ENCODE measurements around the gene NMNAT2. TPM values are rescaled to one million over a fixed set of nuclear protein-coding genes. Genes with fewer than 3 reads are reported as not detected.
"Not testable (repeated sequence)": the region's sequence is repeated elsewhere in the genome, so short reads cannot be mapped to it uniquely, and the experiment has no call there.

Gene NMNAT2
- polyA plus RNA-seq, 3 donors, result 2.8 to 4.7 (median 4.6) TPM

DNA sequence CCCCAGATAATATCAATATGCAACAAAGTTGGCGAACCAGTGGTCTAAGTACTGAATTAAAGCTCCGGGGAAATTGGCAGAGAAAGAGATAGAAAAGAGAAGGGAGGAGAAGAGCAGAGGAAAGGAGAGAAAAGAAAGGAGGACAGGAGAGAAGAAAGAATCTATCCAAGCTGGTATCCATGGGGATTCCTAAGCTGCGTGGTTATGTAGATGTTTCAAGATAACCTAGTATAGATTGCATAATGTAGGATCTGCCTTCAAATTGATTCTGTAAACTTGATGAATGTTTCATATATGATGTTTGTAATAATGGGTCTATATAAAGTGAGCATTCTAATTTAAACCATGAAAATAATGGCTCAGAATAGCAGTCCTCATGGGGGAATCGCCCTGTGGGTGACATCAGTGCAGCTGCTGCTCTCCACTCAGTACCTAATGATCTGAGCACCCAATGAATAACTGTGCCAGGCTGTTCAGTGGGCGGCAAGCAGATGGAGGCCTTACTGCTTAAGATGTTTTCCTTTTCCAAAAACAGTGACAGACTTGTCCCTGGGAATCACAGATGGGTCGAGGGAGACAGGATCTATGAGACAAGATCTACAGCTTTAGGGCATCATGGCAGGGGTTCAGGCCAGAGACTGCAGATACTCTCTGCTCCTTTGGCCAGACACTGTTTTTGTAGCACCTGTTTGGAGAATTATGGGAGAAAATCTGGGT is 154.1 kb downstream of the NMNAT2 start:
- no peak for DNase-seq

DNA sequence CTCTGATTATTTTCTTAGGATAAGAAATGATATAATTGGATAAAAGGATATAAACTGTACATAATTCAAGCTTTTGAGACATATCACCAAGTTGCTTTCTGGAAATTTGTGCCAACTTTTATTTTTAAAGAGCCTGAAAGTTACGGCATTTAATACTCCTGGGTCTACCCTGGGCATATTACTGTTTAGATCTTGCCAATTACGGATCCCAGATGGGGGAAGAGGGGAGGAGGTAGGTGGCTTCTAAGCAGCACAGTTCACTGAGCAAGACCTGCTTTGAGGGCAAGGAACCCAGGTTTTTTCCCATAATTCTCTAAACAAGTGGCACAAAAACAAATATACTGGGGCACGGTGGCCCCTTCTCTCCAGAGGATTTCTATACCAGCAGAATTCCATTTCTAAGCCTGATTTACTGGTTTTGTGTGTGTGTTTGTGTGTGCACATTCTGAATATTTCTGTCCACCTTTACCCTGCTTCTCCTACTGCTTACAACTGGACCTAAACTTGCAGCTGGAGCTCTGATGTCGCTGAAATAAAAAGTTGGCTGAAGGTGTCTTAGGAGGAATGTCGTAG is 155.5 kb downstream of the NMNAT2 start:
- DNase-seq, result no peak

DNA sequence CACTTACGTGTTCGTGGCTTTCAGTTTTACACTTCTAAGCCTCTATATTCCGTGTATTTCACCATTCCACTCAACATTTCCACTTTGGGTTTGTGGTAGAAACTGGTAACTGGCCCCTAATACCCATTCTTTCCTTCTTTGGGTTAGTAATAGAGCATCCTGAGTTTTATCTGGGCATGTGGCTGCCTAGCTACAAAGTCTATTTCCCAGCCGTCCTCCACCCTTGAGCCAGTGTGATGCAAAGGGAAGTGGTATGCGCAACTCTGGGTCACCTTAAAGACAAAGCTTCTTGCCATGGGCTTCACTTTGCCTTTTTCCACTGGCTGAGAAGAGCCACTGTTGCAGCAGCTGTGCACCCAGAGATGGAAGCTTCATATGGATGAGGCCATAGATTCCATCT is 158.3 kb downstream of the NMNAT2 start:
- no peak for DNase-seq

DNA sequence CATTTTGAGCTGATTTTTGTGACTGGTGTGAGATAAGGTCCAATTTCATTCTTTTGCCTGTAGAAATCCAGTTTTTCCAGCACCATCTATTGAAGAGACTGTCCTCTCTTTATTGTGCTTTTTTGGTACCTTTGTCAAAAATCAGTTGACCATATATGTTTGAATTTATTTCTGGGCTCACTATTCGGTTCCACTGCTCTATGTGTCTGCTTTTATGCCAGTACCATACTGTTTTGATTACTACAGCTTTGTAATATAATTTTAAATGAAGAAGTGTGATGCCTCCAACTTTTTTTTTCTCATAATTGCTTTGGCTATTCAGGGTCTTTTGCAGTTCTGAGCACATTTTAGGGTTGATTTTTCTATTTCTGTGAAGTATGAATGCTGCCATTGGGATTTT is 163.1 kb downstream of the NMNAT2 start:
- no peak for DNase-seq

DNA sequence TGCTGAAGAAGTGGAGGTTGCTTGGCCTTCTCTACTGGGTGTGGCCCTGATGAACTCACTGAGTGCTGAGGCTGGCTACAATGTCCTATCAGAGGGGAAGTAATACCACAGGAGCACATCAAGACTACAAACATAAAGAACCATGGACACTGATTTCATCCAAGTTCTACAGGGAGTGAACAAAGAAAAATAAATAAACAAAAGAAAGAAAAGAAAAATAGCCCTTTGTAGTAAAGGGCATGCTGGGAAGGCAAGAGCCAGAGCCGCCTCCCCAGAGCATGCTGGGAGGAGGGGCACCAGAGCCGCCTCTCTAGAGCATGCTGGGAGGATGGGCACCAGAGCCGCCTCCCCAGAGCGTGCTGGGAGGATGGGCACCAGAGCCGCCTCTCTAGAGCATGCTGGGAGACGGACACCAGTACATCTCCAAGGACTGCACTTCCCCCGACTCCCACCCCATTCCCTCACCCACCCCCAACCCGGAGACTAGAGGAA is 166.2 kb downstream of the NMNAT2 start:
- no peak for DNase-seq

DNA sequence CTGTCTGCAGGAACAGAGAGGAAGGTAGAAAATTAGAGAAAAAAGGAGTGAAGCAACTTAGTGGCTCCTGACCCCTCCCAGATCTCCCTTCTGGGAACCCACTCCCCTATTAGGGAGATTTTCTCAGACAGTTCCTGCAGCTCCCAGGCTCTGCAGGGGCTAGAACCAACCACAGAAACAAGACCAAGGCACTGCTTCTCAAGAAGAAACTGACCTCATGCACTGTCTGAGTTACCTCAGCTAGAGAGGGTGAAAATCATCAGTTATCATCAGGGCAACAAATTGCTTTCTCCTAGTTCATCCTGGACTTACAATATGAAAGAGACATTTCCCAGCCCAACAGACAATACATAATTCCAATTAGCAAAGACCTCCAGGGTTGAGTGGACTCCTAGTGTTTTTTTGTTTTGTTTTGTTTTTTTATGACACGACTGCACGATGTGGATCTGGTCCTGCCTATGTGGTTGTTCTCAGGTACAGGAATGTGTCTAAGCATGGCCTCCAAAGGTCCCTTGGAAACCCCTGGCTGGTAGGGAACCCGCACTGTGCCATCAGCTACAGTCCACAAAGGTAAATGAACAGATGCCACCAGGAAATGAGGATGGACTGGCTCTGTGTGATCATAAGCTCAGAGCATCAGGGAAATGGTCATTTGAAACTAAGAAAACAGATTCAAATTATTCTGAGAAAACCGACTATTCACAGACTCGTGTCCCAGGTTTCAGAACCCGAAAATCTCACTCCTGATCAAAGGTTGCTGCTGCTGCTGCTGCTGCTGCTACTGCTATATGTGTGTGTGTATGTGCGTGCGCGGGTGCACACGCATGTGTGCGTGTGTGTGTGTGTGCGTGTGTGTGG is 166.8 kb downstream of the NMNAT2 start:
- no peak for DNase-seq

DNA sequence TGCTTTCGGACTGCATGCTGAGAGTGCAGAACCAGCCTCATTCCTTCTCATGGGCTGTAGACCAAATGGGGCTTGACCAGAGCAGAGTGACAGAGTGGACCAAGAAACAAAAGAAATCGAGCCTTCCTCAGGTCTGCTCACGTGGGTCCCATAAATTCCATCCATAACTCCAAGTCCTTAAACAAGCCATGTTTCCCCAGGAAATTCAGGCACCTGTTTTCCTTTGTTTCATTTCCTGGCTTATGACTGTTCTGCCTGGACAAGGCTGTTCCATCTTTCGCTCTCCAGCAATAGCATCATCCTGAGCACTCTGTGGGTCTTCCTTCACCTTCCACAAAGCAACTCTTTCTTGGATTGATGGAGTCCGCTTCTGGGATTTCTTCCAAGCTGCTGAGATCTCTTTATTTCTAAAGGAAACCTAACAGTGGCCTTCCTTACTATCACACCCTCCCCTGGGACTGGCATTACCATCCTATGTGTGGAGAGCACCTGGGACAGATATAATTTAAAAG is 168.2 kb downstream of the NMNAT2 start:
- DNase-seq, result no peak

DNA sequence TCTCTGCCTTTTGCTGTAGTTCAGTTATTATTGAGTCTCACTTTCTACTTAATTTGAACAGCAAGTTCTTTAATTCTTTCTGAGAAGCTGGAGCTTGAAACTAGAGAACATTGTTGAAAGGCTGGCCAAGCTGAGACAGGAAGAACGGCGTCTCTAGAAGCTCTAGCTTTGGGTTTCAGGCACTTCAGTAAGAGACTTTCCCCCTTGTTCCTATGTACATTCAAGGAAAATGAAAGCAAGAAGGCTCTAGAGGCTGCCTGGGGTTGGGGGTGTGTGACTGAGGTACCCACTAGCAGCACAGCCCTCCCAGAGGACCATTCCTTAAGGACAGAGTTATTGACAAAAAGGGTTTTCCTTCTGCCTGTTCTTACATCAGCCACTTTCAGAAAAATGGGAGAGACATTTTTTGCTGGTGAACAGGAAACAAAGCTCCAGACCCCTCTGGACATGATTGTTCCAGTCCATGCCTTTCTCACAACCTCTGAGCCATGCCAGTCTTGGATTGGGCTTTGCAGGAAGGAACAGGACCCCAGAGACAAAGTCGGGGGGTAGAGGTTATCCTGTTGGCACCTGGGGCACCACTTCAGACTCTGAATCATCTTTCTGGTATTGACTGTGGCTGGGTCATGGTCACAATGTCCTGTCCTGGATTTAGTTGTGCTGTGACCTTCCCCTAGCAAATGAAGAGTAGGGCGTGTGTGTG is 169.0 kb downstream of the NMNAT2 start:
- DNase-seq, result no peak

DNA sequence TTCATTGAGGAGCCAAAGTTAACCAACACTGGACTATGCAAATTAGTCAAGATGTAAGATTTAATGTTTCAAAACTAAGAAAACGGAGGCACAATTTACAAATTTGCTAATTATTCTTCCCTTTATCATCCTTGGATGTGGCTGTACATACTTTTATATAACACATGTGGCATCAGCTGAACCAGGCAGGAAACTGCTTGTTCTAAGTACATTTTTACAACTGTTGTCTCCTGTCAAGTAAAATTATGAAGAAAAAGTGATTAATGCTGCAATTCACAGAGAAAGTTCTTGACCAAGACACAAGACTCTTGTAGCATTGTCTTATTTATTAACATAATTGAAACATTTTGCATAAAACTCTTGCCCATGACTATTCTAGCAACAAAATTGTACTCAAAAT is 170.2 kb downstream of the NMNAT2 start:
- DNase-seq, result no peak

DNA sequence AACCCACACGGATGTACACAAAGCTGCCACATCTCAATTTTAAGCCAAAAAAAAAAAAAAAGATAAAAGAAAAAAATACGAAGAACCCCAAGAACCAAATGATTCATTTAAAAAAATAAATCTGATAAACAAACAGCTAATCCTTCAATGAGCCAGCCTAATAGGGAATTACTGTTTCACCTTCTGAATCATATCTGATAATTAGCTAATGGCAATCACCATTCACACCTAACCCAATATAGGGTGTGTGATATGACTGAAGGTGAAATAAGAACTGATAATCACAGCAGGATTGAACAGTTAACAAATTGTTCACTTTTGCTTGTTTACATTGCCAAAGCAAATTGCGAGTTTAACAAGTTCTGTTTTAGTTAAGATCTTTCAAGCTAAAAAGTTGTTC is 170.7 kb downstream of the NMNAT2 start:
- DNase-seq, result no peak

DNA sequence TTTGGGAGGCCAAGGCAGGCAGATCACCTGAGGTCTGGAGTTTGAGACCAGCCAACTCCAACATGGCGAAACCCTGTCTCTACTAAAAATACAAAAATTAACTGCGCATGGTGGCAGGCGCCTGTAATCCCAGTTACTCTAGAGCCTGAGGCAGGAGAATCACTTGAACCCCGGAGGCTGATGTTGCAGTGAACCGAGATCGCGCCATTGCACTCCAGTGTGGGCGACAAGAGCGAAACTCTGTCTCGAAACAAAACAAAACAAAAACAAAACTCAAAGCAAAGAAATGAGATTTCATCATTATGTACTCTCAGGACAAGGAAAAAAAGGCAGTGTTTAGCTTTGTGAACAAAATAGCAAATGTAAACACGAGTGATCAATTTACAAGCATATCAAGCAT is 171.1 kb downstream of the NMNAT2 start:
- DNase-seq, result no peak

DNA sequence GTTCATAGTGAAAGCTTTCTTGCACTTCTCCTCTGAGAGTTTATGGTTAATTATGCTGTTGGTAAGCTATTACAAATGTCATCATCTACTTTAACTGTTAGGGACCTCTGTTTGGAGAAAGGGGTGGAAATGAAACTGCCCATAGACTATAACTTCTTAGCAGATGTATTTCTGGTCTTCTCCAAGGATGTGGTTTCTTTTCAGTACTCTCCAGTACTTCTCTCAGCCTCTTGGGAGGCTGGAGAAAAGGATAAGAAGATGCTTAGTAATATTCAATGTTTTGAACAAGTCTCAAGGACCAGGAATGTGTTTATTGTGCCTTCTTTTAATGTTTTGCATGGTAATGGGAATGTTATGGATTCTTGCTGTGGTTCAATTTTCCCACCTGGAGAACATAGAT is 171.7 kb downstream of the NMNAT2 start:
- DNase-seq, result no peak

DNA sequence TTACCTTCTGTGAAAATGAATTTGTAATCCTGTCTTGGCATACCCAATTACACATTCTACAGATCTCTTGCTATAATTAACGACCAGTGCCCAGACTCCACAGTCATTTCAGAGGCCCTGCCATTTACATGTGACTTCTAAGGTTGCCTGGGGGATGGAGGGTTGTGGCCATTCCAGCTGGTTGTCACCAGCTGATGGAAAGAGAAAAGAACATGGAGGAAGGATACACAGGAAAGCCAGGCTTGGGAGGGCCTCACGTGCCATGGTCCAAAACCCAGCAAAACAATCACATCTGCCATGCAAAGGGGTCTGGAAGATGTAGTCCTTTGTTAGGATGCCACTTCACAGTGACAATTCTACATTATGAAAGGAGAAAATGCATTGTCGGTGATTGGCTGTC is 172.8 kb downstream of the NMNAT2 start:
- DNase-seq, result no peak

DNA sequence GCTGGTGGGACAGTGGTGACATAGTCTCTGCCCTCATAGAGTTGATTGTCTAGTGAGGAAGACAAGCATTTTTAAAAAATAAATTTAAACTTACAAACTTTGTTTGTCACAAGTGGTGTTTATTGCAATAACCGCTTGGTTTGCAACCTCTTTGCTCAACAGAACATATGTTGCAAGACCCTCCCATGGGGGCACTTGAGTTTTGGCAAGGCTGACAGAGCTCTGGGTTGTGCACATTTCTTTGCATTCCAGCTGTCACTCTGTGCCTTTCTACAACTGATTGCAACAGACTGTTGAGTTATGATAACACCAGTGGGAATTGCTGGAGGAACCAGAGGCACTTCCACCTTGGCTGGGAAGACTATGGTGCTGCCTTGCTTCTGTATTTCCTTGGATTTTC is 173.7 kb downstream of the NMNAT2 start:
- no peak for DNase-seq

DNA sequence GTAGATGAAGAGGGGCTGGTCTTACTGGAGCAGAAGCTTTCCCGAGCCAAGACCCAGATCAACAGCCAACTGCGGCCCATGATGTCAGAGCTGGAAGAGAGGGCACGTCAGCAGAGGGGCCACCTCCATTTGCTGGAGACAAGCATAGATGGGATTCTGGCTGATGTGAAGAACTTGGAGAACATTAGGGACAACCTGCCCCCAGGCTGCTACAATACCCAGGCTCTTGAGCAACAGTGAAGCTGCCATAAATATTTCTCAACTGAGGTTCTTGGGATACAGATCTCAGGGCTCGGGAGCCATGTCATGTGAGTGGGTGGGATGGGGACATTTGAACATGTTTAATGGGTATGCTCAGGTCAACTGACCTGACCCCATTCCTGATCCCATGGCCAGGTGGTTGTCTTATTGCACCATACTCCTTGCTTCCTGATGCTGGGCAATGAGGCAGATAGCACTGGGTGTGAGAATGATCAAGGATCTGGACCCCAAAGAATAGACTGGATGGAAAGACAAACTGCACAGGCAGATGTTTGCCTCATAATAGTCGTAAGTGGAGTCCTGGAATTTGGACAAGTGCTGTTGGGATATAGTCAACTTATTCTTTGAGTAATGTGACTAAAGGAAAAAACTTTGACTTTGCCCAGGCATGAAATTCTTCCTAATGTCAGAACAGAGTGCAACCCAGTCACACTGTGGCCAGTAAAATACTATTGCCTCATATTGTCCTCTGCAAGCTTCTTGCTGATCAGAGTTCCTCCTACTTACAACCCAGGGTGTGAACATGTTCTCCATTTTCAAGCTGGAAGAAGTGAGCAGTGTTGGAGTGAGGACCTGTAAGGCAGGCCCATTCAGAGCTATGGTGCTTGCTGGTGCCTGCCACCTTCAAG is 174.8 kb downstream of the NMNAT2 start:
- no peak for DNase-seq

DNA sequence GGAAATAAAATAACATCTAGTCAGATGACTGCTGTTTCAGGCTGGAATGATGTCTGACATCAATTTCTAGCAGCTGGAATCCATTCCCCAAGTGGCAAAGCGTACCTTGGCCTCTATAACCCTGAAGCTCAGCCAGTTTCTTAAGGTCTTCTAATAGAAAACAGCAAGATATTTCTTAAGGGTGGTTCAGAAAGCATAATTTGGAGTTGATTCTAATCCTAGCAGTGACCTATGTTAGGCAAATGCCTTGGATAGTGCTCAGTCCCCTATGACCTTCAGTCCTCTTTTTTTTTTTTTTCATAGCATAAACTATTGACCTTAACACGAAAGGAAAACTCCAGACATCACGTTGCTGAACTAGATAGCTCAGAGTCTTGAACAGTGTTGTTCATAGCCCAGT is 175.6 kb downstream of the NMNAT2 start:
- DNase-seq, result no peak

DNA sequence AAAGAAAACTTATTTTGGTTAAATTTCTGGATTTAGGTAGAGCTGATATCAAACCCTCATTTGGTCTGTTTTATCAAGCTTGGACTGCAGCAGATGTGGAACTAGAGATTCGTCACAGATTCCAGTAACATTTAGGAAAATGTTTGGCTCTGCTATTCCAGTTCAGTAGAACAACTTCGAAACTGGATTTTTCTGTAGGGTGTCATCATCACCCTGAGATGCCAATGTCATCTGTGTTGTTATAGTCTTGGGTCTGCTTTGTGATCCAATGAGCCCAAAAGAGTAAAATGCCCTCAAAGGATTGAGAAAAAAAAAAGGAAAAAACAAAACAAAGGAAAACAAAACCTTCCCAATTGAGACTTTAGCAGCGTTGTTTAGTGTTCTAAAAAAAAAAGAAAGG is 176.7 kb downstream of the NMNAT2 start:
- no peak for DNase-seq

DNA sequence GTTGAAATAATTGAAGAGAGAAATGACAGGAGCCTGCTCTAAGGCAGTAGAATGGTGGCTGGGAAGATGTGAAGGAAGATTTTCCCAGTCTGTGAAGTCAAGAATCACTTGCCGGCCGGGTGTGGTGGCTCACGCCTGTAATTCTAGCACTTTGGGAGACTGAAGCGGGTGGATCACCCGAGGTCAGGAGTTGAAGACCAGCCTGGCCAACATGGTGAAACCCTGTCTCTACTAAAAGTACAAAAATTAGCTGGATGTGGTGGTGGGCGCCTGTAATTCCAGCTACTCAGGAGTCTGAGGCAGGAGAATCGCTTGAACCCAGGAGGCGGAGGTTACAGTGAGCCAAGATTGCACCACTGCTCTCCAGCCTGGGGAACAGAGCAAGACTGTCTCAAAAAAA is 177.3 kb downstream of the NMNAT2 start:
- DNase-seq, result not testable (repeated sequence)

DNA sequence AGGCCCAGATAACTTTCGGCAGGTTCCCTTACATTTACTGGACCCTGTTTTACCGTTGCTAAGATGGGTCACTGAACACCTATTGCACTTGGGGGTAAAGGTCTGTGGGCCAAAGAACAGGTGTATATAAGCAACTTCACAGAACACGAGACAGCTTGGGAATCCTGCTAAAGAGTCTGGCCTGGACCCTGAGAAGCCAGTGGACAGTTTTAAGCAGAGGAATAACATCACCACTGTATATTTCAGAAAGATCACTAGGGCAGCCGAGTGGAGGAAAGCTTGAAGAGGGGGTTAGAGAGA is 177.7 kb downstream of the NMNAT2 start:
- no peak for DNase-seq

DNA sequence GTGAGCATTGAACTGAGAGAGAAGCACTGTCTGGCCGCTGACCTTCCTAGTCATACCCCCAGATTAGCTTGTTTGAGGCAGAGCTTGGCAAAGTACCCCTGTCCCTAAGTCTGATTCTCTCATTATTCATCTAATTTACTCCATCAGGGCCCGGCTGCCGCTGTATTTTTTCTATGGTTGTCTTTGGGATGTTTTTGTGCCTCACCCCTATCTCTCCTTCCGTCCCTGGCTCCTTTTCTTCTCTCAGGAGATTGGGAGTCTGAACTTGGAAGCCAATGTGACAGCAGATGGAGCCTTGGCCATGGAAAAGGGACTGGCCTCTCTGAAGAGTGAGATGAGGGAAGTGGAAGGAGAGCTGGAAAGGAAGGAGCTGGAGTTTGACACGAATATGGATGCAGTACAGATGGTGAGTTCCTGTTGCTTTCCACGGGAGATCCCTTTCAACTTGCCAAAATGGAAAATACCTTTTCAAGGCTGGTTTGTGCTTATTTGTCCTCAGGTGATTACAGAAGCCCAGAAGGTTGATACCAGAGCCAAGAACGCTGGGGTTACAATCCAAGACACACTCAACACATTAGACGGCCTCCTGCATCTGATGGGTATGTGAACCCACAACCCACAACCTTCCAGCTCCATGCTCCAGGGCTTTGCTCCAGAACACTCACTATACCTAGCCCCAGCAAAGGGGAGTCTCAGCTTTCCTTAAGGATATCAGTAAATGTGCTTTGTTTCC is 178.2 kb downstream of the NMNAT2 start:
- DNase-seq, result no peak

Data from renal pelvis (tissue), 4 donors.